Mucosa of rectum (tissue), 2 donors: ENCODE data around the gene SHB.

Experiments used
- H3K27ac ChIP-seq, 2 donors: one replicate each; pipeline ENCODE4 v1.7.0; 2013; ENCODE audit warnings: inconsistent platforms in 2 of 2, low read depth in 2 of 2, low read length in 2 of 2
- H3K27me3 ChIP-seq, 2 donors: one replicate each; pipeline ENCODE4 v1.7.0; 2013; ENCODE audit warnings: low read length in 2 of 2; ENCODE audit not compliant: control insufficient read depth in 2 of 2, insufficient read depth in 2 of 2
- H3K36me3 ChIP-seq, 2 donors: one replicate each; pipeline ENCODE4 v1.7.0; 2013; ENCODE audit warnings: low read length in 2 of 2; ENCODE audit not compliant: control insufficient read depth in 2 of 2, insufficient read depth in 2 of 2
- H3K4me1 ChIP-seq, 2 donors: one replicate each; pipeline ENCODE4 v1.7.0; 2013; ENCODE audit warnings: low read length in 2 of 2, mild to moderate bottlenecking in 1 of 2; ENCODE audit not compliant: control insufficient read depth in 2 of 2, insufficient read depth in 2 of 2
- H3K4me3 ChIP-seq, 2 donors: one replicate each; pipeline ENCODE4 v1.7.0; 2013; ENCODE audit warnings: low read length in 2 of 2
- H3K9ac ChIP-seq, 2 donors: one replicate each; pipeline ENCODE4 v1.7.0; 2013; ENCODE audit warnings: low read length in 2 of 2, low read depth in 1 of 2, mild to moderate bottlenecking in 1 of 2
- H3K9me3 ChIP-seq, 2 donors: one replicate each; pipeline ENCODE4 v1.7.0; 2013; ENCODE audit warnings: low read length in 2 of 2; ENCODE audit not compliant: control insufficient read depth in 2 of 2
- donor health status: healthy.
- donor health status: Normal muscosa, but diverticular disease.

The SHB gene

GRCh38 chr9:38106488-38106887 lies 37.5 kb upstream of the SHB start:
- H3K27me3 ChIP-seq = no peaks in the 10 kb centered on the region
- no peaks in the 10 kb centered on the region for H3K4me1 ChIP-seq
- no peaks in the 10 kb centered on the region for H3K9me3 ChIP-seq
- no peak overlapping the region for H3K27ac ChIP-seq
- H3K4me3 ChIP-seq = no peak overlapping the region
- no peak overlapping the region for H3K9ac ChIP-seq
- no peaks in the 10 kb centered on the region for H3K36me3 ChIP-seq

GRCh38 chr9:38103340-38103739 lies 34.3 kb upstream of the SHB start:
- no peak overlapping the region for H3K9ac ChIP-seq
- H3K27ac ChIP-seq = no peak overlapping the region
- H3K36me3 ChIP-seq = no peaks in the 10 kb centered on the region
- H3K4me1 ChIP-seq = no peaks in the 10 kb centered on the region
- H3K27me3 ChIP-seq = no peaks in the 10 kb centered on the region
- no peak overlapping the region for H3K4me3 ChIP-seq
- no peaks in the 10 kb centered on the region for H3K9me3 ChIP-seq

- no peaks in the 10 kb centered on the region for H3K36me3 ChIP-seq
- H3K4me3 ChIP-seq = no peak overlapping the region
- no peaks in the 10 kb centered on the region for H3K27me3 ChIP-seq
Measured at GRCh38 chr9:38101423-38101822, 32.4 kb upstream of the SHB start.

GRCh38 chr9:38096238-38096805 lies 27.3 kb upstream of the SHB start:
- no peaks in the 10 kb centered on the region for H3K27me3 ChIP-seq
- no peak overlapping the region for H3K27ac ChIP-seq
- H3K4me3 ChIP-seq = no peak overlapping the region
- no peak overlapping the region for H3K9ac ChIP-seq
- H3K9me3 ChIP-seq = no peaks in the 10 kb centered on the region
- H3K36me3 ChIP-seq = no peaks in the 10 kb centered on the region
- no peaks in the 10 kb centered on the region for H3K4me1 ChIP-seq

More at GRCh38 chr9:38101423-38101822, 32.4 kb upstream of the SHB start:
- Histone ChIP-seq H3K9ac (no peak overlapping the region), H3K9me3 (no peaks in the 10 kb centered on the region), H3K4me1 (no peaks in the 10 kb centered on the region), H3K27ac (no peak overlapping the region)

- no peaks in the 10 kb centered on the region for H3K9me3 ChIP-seq
- H3K4me3 ChIP-seq = no peak overlapping the region
- no peaks in the 10 kb centered on the region for H3K27me3 ChIP-seq
- H3K4me1 ChIP-seq = no peaks in the 10 kb centered on the region
- no peak overlapping the region for H3K9ac ChIP-seq
- no peaks in the 10 kb centered on the region for H3K36me3 ChIP-seq
- H3K27ac ChIP-seq = no peak overlapping the region
Measured at GRCh38 chr9:38094165-38094564, 25.1 kb upstream of the SHB start.

GRCh38 chr9:38092656-38093055 lies 23.6 kb upstream of the SHB start:
- no peak overlapping the region for H3K4me3 ChIP-seq
- no peak overlapping the region for H3K9ac ChIP-seq
- no peaks in the 10 kb centered on the region for H3K27me3 ChIP-seq
- no peaks in the 10 kb centered on the region for H3K9me3 ChIP-seq
- H3K27ac ChIP-seq = no peak overlapping the region
- no peaks in the 10 kb centered on the region for H3K4me1 ChIP-seq
- no peaks in the 10 kb centered on the region for H3K36me3 ChIP-seq

GRCh38 chr9:38092200-38092524 lies 23.1 kb upstream of the SHB start:
- Histone ChIP-seq H3K4me1 (no peaks in the 10 kb centered on the region), H3K27me3 (no peaks in the 10 kb centered on the region), H3K36me3 (no peaks in the 10 kb centered on the region), H3K4me3 (no peak overlapping the region), H3K9ac (no peak overlapping the region), H3K9me3 (no peaks in the 10 kb centered on the region), H3K27ac (no peak overlapping the region)

GRCh38 chr9:38091310-38092199 lies 22.5 kb upstream of the SHB start:
- no peaks in the 10 kb centered on the region for H3K36me3 ChIP-seq
- H3K4me1 ChIP-seq = no peaks in the 10 kb centered on the region
- H3K27me3 ChIP-seq = no peaks in the 10 kb centered on the region
- no peak overlapping the region for H3K9ac ChIP-seq
- no peak overlapping the region for H3K27ac ChIP-seq
- no peak overlapping the region for H3K4me3 ChIP-seq
- H3K9me3 ChIP-seq = no peaks in the 10 kb centered on the region

- Histone ChIP-seq H3K27me3 (no peaks in the 10 kb centered on the region), H3K9me3 (no peaks in the 10 kb centered on the region), H3K9ac (no peak overlapping the region), H3K4me3 (no peak overlapping the region), H3K36me3 (no peaks in the 10 kb centered on the region), H3K4me1 (no peaks in the 10 kb centered on the region), H3K27ac (no peak overlapping the region)
Measured at GRCh38 chr9:38090170-38090569, 21.1 kb upstream of the SHB start.

GRCh38 chr9:38089387-38090165 lies 20.5 kb upstream of the SHB start:
- Histone ChIP-seq H3K27me3 (no peaks in the 10 kb centered on the region), H3K36me3 (no peaks in the 10 kb centered on the region), H3K9ac (no peak overlapping the region), H3K27ac (no peak overlapping the region), H3K4me1 (no peaks in the 10 kb centered on the region), H3K4me3 (no peak overlapping the region), H3K9me3 (no peaks in the 10 kb centered on the region)
